GM12874 (cell line): ENCODE results near the gene TRAPPC2L.

Experiments
- TF ChIP-seq, protein P1 (sequence below): IDR thresholded peaks from 2 replicates; pipeline ENCODE4 v1.5.1; 2011; ENCODE audit warnings: low read depth, mild to moderate bottlenecking, control low read depth, low read length, moderate library complexity; ENCODE audit not compliant: insufficient read depth

Gene TRAPPC2L

GRCh38 chr16:88810912-88811768 is 45.8 kb upstream of the TRAPPC2L start:
- TF ChIP-seq, protein P1, sequence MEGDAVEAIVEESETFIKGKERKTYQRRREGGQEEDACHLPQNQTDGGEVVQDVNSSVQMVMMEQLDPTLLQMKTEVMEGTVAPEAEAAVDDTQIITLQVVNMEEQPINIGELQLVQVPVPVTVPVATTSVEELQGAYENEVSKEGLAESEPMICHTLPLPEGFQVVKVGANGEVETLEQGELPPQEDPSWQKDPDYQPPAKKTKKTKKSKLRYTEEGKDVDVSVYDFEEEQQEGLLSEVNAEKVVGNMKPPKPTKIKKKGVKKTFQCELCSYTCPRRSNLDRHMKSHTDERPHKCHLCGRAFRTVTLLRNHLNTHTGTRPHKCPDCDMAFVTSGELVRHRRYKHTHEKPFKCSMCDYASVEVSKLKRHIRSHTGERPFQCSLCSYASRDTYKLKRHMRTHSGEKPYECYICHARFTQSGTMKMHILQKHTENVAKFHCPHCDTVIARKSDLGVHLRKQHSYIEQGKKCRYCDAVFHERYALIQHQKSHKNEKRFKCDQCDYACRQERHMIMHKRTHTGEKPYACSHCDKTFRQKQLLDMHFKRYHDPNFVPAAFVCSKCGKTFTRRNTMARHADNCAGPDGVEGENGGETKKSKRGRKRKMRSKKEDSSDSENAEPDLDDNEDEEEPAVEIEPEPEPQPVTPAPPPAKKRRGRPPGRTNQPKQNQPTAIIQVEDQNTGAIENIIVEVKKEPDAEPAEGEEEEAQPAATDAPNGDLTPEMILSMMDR = no peak

- TF ChIP-seq, protein P1 = no peak; the same call in 1 of the 2 replicates
Measured at GRCh38 chr16:88811769-88812512, 45.0 kb upstream of the TRAPPC2L start, which contains the start of gene APRT. APRT (minus strand) TSS chr16:88811928; CDS start chr16:88811899, 29 bp downstream.

- TF ChIP-seq, protein P1 = no peak
Measured at GRCh38 chr16:88812513-88813268, 44.2 kb upstream of the TRAPPC2L start.

GRCh38 chr16:88813269-88814143 is 43.4 kb upstream of the TRAPPC2L start:
- TF ChIP-seq, protein P1 = no peak

DNA sequence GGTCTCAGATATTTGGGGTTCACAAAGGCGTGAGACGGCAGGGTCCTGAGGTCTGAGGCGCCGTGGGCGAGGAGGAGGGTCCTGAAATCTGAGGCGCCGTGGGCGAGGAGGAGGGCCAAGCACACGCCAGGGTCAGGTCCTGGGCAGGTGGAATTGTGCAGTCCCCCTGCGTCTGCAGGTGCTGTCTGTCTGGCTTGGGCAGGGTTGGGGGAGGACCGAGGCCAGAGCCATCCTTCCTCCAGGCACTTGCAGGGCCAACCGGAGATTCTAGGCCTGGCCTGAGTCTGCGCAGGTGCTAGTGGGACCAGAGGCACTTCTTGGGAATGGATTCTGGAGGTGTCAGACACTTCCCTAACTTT is 42.8 kb upstream of the TRAPPC2L start:
- TF ChIP-seq, protein P1 = no peak

DNA sequence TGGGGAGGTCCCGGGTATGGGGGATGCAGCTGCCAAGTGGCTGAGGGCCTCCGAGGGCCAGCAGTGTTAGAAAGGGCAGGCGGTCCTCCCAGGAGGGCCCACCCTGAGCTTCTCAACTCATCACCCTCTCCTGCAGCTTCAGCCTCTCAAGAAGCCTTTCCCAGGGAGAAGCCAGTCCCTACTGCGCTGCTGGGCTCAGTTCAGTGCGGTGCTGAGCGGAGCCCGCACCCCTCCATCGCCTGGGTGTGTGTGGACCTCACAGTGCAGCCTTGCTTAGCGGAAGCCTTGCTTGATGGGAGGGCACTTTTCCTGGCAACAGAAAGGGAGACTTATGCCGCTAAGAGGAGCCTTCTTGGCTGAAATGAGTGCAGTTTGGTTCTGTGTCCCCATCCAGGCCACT is 41.7 kb upstream of the TRAPPC2L start:
- TF ChIP-seq, protein P1 = no peak
